ENCODE data around the gene CMKLR1.

The CMKLR1 gene, protein sequence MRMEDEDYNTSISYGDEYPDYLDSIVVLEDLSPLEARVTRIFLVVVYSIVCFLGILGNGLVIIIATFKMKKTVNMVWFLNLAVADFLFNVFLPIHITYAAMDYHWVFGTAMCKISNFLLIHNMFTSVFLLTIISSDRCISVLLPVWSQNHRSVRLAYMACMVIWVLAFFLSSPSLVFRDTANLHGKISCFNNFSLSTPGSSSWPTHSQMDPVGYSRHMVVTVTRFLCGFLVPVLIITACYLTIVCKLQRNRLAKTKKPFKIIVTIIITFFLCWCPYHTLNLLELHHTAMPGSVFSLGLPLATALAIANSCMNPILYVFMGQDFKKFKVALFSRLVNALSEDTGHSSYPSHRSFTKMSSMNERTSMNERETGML

GRCh38 chr12:108338915-108339657, at the start of gene CMKLR1:
TSS of gene CMKLR1 (minus strand) at chr12:108339311. CDS start at chr12:108293591, 45,720 bp downstream.
- no peak within 1 kb of the TSS for H3K27ac Mint-ChIP-seq
- ATAC-seq (no peak), DNase-seq (no peak)
- H3K9me3 Mint-ChIP-seq, result no peaks in the 10 kb centered on the region
- H3K36me3 Mint-ChIP-seq (ENCODE audit: low read depth), result no peaks in the 10 kb centered on the region
- peaks cover 7% of the 10 kb centered on the region for H3K4me1 Mint-ChIP-seq
- H3K27me3 Mint-ChIP-seq, result peaks cover 9% of the 10 kb centered on the region
- H3K4me3 Mint-ChIP-seq, result no peak within 1 kb of the TSS

DNA sequence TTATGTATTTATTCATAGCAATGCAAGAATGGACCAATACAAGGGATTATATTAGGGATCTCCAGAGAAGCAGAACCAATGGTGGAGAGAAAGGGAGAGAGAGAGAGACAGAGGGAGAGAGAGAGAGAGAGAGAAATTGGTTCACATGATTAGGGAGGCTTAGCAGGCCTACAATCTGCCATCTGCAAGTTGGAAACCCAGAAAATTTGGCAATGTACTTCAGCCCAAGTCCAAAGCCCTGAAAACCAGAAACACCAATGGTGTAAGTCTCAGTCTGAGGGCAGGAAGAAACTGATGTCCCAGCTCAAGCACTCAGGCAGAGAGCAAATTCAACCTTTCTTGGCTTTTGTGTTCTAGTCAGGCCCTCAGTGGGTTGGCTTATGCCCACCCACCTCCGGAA, 48.7 kb upstream of the CMKLR1 start:
- Mint-ChIP-seq H3K27me3 (peaks cover 5% of the 10 kb centered on the region), H3K36me3 (ENCODE audit: low read depth) (no peaks in the 10 kb centered on the region)
- ATAC-seq, result no peak

GRCh38 chr12:108386709-108387360, 47.7 kb upstream of the CMKLR1 start:
- H3K4me3 Mint-ChIP-seq, result no peak overlapping the region
- DNase-seq, result no peak
- H3K36me3 Mint-ChIP-seq (ENCODE audit: low read depth), result no peaks in the 10 kb centered on the region
- H3K27ac Mint-ChIP-seq, result no peak overlapping the region
- ATAC-seq, result no peak
- no peaks in the 10 kb centered on the region for H3K9me3 Mint-ChIP-seq
- H3K4me1 Mint-ChIP-seq, result no peaks in the 10 kb centered on the region
- peaks cover 4% of the 10 kb centered on the region for H3K27me3 Mint-ChIP-seq

More for the DNA sequence above, 48.7 kb upstream of the CMKLR1 start:
- Mint-ChIP-seq H3K9me3 (no peaks in the 10 kb centered on the region), H3K27ac (no peak overlapping the region), H3K4me1 (no peaks in the 10 kb centered on the region), H3K4me3 (no peak overlapping the region)
- DNase-seq, result no peak

DNA sequence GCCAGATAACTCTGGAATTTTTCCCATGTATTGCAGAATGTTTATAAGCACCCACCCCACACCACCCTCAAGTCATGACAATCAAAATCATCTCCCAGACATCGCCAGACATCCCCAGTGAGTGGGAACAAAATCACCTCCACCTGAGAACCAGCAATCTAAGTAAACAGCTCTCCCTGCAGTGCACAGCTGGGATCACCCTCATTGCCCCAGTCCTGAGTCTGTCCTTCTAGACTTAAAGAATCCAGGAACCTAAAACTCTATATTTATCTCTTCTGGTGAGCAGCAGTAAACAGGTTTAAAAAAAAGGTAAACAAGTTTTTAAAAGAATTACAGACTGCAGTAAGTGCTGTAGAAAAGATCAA, 43.3 kb upstream of the CMKLR1 start:
- Mint-ChIP-seq H3K4me1 (no peaks in the 10 kb centered on the region), H3K27ac (no peak overlapping the region), H3K27me3 (peaks cover 3% of the 10 kb centered on the region), H3K36me3 (ENCODE audit: low read depth) (no peaks in the 10 kb centered on the region), H3K9me3 (no peaks in the 10 kb centered on the region), H3K4me3 (no peak overlapping the region)
- DNase-seq (no peak), ATAC-seq (no peak)

DNA sequence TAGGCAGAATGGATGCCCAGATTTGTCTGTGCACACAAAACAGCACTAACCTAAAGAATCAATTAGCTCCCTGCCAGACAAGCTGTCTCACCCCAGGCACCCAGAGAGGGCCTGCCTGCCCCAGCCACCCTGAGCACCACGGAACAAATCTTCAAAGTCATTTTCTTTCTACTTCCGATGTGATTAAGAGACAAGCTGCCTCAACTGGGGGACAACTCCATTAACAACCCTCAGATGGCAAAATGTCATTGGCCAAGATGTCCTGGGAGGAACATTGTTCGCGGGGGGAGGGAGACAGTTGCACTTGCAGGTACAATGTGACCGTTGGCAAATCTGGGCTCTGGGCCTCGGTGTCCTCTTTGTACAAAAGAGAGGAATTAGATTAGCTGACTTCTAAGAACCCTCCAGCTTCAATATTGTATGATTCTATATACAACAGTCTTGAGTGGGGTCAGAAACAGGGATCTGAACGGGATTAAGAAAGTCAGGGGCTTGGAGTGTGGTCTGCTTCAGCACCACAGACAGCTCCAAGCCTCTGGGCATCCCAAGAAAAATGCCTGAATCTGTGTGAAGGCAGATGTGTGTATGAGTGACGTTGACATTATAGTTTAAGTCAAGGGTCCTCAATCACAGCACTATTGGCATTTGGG, 42.8 kb upstream of the CMKLR1 start:
- H3K4me3 Mint-ChIP-seq, result no peak overlapping the region
- no peaks in the 10 kb centered on the region for H3K36me3 Mint-ChIP-seq (ENCODE audit: low read depth)
- H3K4me1 Mint-ChIP-seq, result no peaks in the 10 kb centered on the region
- H3K9me3 Mint-ChIP-seq, result no peaks in the 10 kb centered on the region
- H3K27me3 Mint-ChIP-seq, result peaks cover 3% of the 10 kb centered on the region
- no peak overlapping the region for H3K27ac Mint-ChIP-seq
- peak; percentile 3 for DNase-seq
- no peak for ATAC-seq

DNA sequence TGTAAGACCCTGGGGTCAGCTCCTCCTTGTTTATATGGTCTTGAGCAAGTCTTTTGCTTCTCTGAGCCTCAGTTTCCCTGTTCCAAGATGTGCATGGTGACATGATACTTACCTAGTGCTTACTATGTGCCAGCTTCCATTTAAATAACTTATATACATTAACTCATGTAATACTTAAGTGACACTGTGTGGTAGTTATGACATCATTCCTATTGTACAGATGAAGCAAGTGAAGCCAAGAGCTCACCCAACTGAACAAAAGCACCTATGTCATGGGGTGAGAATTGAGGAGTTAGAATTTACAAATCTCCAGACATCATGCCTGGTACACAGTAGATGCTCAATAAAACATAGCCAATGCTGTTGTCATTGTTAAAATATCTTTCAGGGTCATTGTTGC, 41.3 kb upstream of the CMKLR1 start:
- Mint-ChIP-seq H3K27me3 (no peaks in the 10 kb centered on the region), H3K4me3 (no peak overlapping the region)
- ATAC-seq, result no peak

DNA sequence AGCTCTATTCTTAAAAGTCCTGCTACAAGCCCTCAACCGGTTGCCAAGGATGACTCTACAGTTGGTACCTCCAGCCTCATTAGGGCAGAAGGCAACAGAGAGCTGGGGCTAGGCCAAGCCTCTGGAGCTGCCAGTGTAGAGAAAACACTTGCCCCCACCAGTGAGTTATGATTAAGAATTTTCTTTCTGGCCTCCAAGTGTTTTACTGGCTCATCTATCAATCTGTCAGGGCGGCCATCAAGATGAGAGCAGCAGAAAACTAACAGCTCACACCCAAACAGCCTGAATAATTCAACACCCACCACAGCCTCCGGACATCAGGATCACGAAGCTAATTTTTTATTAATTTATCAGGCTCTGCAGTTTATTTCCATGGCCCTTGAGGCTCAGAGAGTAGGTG, 40.7 kb upstream of the CMKLR1 start:
- H3K4me3 Mint-ChIP-seq, result no peak overlapping the region
- no peaks in the 10 kb centered on the region for H3K4me1 Mint-ChIP-seq
- peaks cover 4% of the 10 kb centered on the region for H3K9me3 Mint-ChIP-seq
- H3K36me3 Mint-ChIP-seq (ENCODE audit: low read depth), result no peaks in the 10 kb centered on the region
- DNase-seq, result no peak
- H3K27ac Mint-ChIP-seq, result no peak overlapping the region
- no peak for ATAC-seq
- no peaks in the 10 kb centered on the region for H3K27me3 Mint-ChIP-seq

More for the DNA sequence above, 41.3 kb upstream of the CMKLR1 start:
- no peaks in the 10 kb centered on the region for H3K36me3 Mint-ChIP-seq (ENCODE audit: low read depth)
- H3K27ac Mint-ChIP-seq, result no peak overlapping the region
- no peak for DNase-seq
- no peaks in the 10 kb centered on the region for H3K4me1 Mint-ChIP-seq
- H3K9me3 Mint-ChIP-seq, result peaks cover 4% of the 10 kb centered on the region

GRCh38 chr12:108378926-108379325, 39.8 kb upstream of the CMKLR1 start:
- Mint-ChIP-seq H3K27ac (no peak overlapping the region), H3K4me1 (no peaks in the 10 kb centered on the region), H3K36me3 (ENCODE audit: low read depth) (no peaks in the 10 kb centered on the region), H3K27me3 (no peaks in the 10 kb centered on the region), H3K4me3 (no peak overlapping the region), H3K9me3 (peaks cover 10% of the 10 kb centered on the region)
- ATAC-seq (no peak), DNase-seq (no peak)

- H3K27me3 Mint-ChIP-seq, result peaks cover 4% of the 10 kb centered on the region
- no peak for DNase-seq
- H3K27ac Mint-ChIP-seq, result no peak overlapping the region
- peaks cover 23% of the 10 kb centered on the region for H3K9me3 Mint-ChIP-seq
- no peaks in the 10 kb centered on the region for H3K4me1 Mint-ChIP-seq
- H3K4me3 Mint-ChIP-seq, result no peak overlapping the region
- peaks cover 2% of the 10 kb centered on the region for H3K36me3 Mint-ChIP-seq (ENCODE audit: low read depth)
- ATAC-seq, result no peak
Observed at GRCh38 chr12:108377260-108377659, 38.1 kb upstream of the CMKLR1 start.

DNA sequence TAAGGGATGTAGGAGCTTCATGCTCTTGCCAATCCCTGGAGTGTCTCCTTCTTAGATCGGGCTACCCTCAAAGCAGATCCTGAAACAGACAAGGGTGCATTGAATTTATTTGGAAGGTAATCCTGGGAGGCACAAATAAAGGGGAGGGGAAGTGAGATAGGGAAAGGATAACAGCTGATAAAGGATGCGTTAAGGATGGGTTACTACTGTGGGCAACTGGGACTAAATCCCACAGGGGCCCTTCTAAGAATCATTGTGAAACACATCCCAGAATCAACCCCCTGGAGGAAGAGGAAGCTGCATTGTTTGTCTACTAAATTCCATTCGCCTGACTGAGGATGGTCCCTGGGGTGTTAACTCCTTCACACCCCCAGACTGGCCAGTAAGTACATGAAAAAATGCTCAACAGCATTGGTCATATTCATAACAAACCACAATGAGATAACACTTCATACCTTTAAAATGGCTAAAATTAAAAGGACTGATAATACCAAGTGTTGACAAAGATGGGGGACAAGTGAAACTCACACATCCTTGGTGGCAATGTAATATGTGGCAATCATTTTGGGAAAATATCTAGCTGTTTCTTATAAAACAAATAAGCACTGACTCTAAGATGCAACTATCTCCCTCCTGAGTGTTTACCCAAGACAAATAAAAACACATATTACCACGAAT, 37.0 kb upstream of the CMKLR1 start:
- peaks cover 23% of the 10 kb centered on the region for H3K9me3 Mint-ChIP-seq
- peaks cover 2% of the 10 kb centered on the region for H3K36me3 Mint-ChIP-seq (ENCODE audit: low read depth)
- H3K4me3 Mint-ChIP-seq, result no peak overlapping the region
- DNase-seq (no peak), ATAC-seq (no peak)
- H3K27me3 Mint-ChIP-seq, result peaks cover 4% of the 10 kb centered on the region
- H3K4me1 Mint-ChIP-seq, result no peaks in the 10 kb centered on the region
- no peak overlapping the region for H3K27ac Mint-ChIP-seq

GRCh38 chr12:108374596-108375320, 35.6 kb upstream of the CMKLR1 start:
- H3K9me3 Mint-ChIP-seq, result peaks cover 23% of the 10 kb centered on the region
- H3K4me1 Mint-ChIP-seq, result no peaks in the 10 kb centered on the region
- no peak overlapping the region for H3K27ac Mint-ChIP-seq
- DNase-seq, result no peak
- no peak overlapping the region for H3K4me3 Mint-ChIP-seq
- no peak for ATAC-seq
- peaks cover 4% of the 10 kb centered on the region for H3K27me3 Mint-ChIP-seq
- peaks cover 2% of the 10 kb centered on the region for H3K36me3 Mint-ChIP-seq (ENCODE audit: low read depth)

DNA sequence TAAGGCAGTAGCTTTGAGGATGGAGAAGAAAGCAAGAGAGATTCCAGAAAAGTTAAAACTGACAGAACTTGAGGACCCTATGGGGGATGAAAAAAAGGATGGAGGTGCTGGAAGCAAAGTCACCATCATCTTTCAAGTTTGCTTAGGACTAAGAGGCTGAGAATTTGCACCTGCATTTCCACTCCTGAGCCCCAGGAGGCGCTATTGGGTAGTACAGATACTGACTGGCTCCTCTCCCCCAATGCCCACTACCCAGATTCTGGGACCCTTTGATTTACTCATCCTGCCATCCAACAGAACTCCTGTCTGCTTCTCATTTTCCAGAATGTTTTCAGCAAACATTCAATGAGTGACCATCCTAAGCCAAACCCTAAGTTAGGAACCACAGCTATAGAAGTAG, 34.0 kb upstream of the CMKLR1 start:
- Mint-ChIP-seq H3K4me3 (no peak overlapping the region), H3K27me3 (peaks cover 4% of the 10 kb centered on the region), H3K9me3 (peaks cover 23% of the 10 kb centered on the region), H3K4me1 (no peaks in the 10 kb centered on the region), H3K36me3 (ENCODE audit: low read depth) (peaks cover 2% of the 10 kb centered on the region), H3K27ac (no peak overlapping the region)
- no peak for ATAC-seq
- DNase-seq, result no peak

GRCh38 chr12:108371801-108372344, 32.8 kb upstream of the CMKLR1 start:
- Mint-ChIP-seq H3K36me3 (ENCODE audit: low read depth) (peaks cover 2% of the 10 kb centered on the region), H3K27ac (no peak overlapping the region), H3K9me3 (peaks cover 23% of the 10 kb centered on the region), H3K4me1 (no peaks in the 10 kb centered on the region), H3K27me3 (peaks cover 4% of the 10 kb centered on the region), H3K4me3 (no peak overlapping the region)
- DNase-seq (no peak), ATAC-seq (no peak)
